IMR-90 (cell line): ENCODE data around the gene PTGR3. TPM values are rescaled to one million over a fixed set of nuclear protein-coding genes. Genes with fewer than 3 reads are reported as not detected.
A peak's percentile ranks its signal among the peaks of the same experiment; 100 is the strongest.

Source experiments
- ATAC-seq: fragments of 200-7000 bp; cut with Tn5 transposase; 2 replicates; pipeline ENCODE4 v1.9.1; 2020; ENCODE audit warnings: low read depth, mild to moderate bottlenecking, moderate library complexity
- BruUV-seq: library from RNA; stranded (reverse); fragments of 400-500 nt; replicated peaks from 2 replicates; lab custom pipeline; 2021; lab: Mats Ljungman, UMichigan
- CTCF ChIA-PET: fragments of 300-600 bp; formaldehyde crosslinking; extraction: SDS; loops from one replicate; lab custom pipeline; 2021; ENCODE audit warnings: antibody characterized with exemption; lab: Yijun Ruan, JAX
- POLR2A ChIA-PET: fragments of 300-600 bp; sonication (Branson Sonifier 250); formaldehyde crosslinking; loops from one replicate; lab custom pipeline; 2022; ENCODE audit warnings: antibody characterized with exemption; ENCODE audit not compliant: unreplicated experiment; lab: Charles Lee
- DNase-seq: peaks from one replicate; pipeline ENCODE4 v3.0.0; 2013
- H2AFZ ChIP-seq: replicated peaks from 2 replicates; pipeline ENCODE3; 2013; ENCODE audit warnings: low read length, mild to moderate bottlenecking; ENCODE audit not compliant: poor library complexity
- H2AK5ac ChIP-seq: 2 replicates; pipeline ENCODE4 v1.6.1; 2013; ENCODE audit warnings: low read depth, low read length, inconsistent platforms
- H2AK9ac ChIP-seq: replicated peaks from 2 replicates; pipeline ENCODE3; 2013; ENCODE audit warnings: mild to moderate bottlenecking, low read depth, low read length, moderate library complexity; ENCODE audit not compliant: poor library complexity
- H2BK120ac ChIP-seq: 2 replicates; pipeline ENCODE4 v1.6.1; 2013; ENCODE audit warnings: low read depth, low read length, inconsistent platforms
- H2BK15ac ChIP-seq: 3 replicates; pipeline ENCODE4 v1.6.1; 2013; ENCODE audit warnings: low read depth, low read length, inconsistent platforms
- H2BK20ac ChIP-seq: 2 replicates; pipeline ENCODE4 v1.6.1; 2013; ENCODE audit warnings: low read depth, mild to moderate bottlenecking, inconsistent platforms, low read length, moderate library complexity
- H2BK5ac ChIP-seq: 2 replicates; pipeline ENCODE4 v1.6.1; 2013; ENCODE audit warnings: mild to moderate bottlenecking, low read depth, low read length, inconsistent platforms; ENCODE audit not compliant: poor library complexity, severe bottlenecking
- H3K14ac ChIP-seq: replicated peaks from 2 replicates; pipeline ENCODE4 v1.6.1; 2013; ENCODE audit warnings: low read depth, low read length, inconsistent platforms
- H3K18ac ChIP-seq: 2 replicates; pipeline ENCODE4 v1.6.1; 2013; ENCODE audit warnings: low read depth, low read length, control low read depth
- H3K23ac ChIP-seq: 2 replicates; pipeline ENCODE4 v1.6.1; 2013; ENCODE audit warnings: low read depth, low read length, inconsistent platforms
- H3K27ac ChIP-seq: 2 replicates; pipeline ENCODE4 v1.5.1; 2013; ENCODE audit warnings: mild to moderate bottlenecking, control low read depth, low read length; ENCODE audit not compliant: insufficient read depth
- H3K27me3 ChIP-seq: 2 replicates; pipeline ENCODE4 v1.6.1; 2013; ENCODE audit warnings: low read length; ENCODE audit not compliant: control insufficient read depth, insufficient read depth
- H3K36me3 ChIP-seq: 2 replicates; pipeline ENCODE4 v1.6.1; 2013; ENCODE audit warnings: low read length, mixed read lengths; ENCODE audit not compliant: control insufficient read depth, insufficient read depth
- H3K4ac ChIP-seq: 2 replicates; pipeline ENCODE4 v1.6.1; 2013; ENCODE audit warnings: low read depth, low read length, inconsistent platforms
- H3K4me1 ChIP-seq: 2 replicates; pipeline ENCODE4 v1.6.1; 2013; ENCODE audit warnings: low read length, mixed read lengths; ENCODE audit not compliant: control insufficient read depth, insufficient read depth
- H3K4me2 ChIP-seq: 2 replicates; pipeline ENCODE4 v1.6.1; 2013; ENCODE audit warnings: low read depth, mild to moderate bottlenecking, control low read depth, low read length, moderate library complexity
- H3K4me3 ChIP-seq: 2 replicates; pipeline ENCODE4 v1.5.1; 2013; ENCODE audit warnings: low read depth, mild to moderate bottlenecking, control low read depth, low read length, moderate library complexity; ENCODE audit not compliant: insufficient read depth
- H3K56ac ChIP-seq: 2 replicates; pipeline ENCODE4 v1.6.1; 2013; ENCODE audit warnings: low read length, inconsistent platforms; ENCODE audit not compliant: insufficient read depth; ENCODE audit errors: extremely low read depth
- H3K79me1 ChIP-seq, 2 experiments: 2 replicates each; pipeline ENCODE4 v1.6.1; 2013; ENCODE audit warnings: low read length in 2 of 2, inconsistent platforms in 1 of 2, low read depth in 1 of 2
- H3K9ac ChIP-seq: 2 replicates; pipeline ENCODE4 v1.6.1; 2013; ENCODE audit warnings: low read depth, low read length, control low read depth
- H3K9me1 ChIP-seq: 2 replicates; pipeline ENCODE4 v1.6.1; 2013; ENCODE audit warnings: low read length, inconsistent platforms; ENCODE audit not compliant: insufficient read depth
- H3K9me3 ChIP-seq: 2 replicates; pipeline ENCODE4 v1.6.1; 2013; ENCODE audit warnings: low read length; ENCODE audit not compliant: control insufficient read depth, insufficient read depth
- H4K20me1 ChIP-seq: 2 replicates; pipeline ENCODE4 v1.6.1; 2013; ENCODE audit warnings: low read length, inconsistent platforms; ENCODE audit not compliant: insufficient read depth
- H4K5ac ChIP-seq: 2 replicates; pipeline ENCODE4 v1.6.1; 2013; ENCODE audit warnings: mild to moderate bottlenecking, low read depth, low read length, control low read depth
- H4K8ac ChIP-seq, 2 experiments: 2 replicates each; pipeline ENCODE4 v1.6.1; 2013; ENCODE audit warnings: low read depth in 2 of 2, low read length in 2 of 2, control low read depth in 1 of 2, inconsistent platforms in 1 of 2
- H4K91ac ChIP-seq: 2 replicates; pipeline ENCODE4 v1.6.1; 2013; ENCODE audit warnings: low read depth, low read length, inconsistent platforms; ENCODE audit not compliant: insufficient read depth
- BHLHE40 ChIP-seq: fragments of 150-350 bp; IDR thresholded peaks from 2 replicates; pipeline ENCODE4 v1.6.1; 2016; ENCODE audit warnings: mild to moderate bottlenecking, low read depth, low read length
- CEBPB ChIP-seq: IDR thresholded peaks from 2 replicates; pipeline ENCODE4 v1.6.1; 2012; ENCODE audit warnings: low read depth, low read length, improper control_type of control experiment
- FOS ChIP-seq: fragments of 150-350 bp; IDR thresholded peaks from 2 replicates; pipeline ENCODE4 v1.6.1; 2016; ENCODE audit warnings: low read depth, low read length
- MAZ ChIP-seq: IDR thresholded peaks from 2 replicates; pipeline ENCODE4 v1.6.1; 2012; ENCODE audit warnings: low read depth, mild to moderate bottlenecking, low read length, improper control_type of control experiment, moderate library complexity, borderline replicate concordance
- MXI1 ChIP-seq: IDR thresholded peaks from 2 replicates; pipeline ENCODE4 v1.6.1; 2012; ENCODE audit warnings: low read depth, mild to moderate bottlenecking, low read length, moderate library complexity, borderline replicate concordance
- NFE2L2 ChIP-seq: fragments of 150-350 bp; IDR thresholded peaks from 2 replicates; pipeline ENCODE4 v1.6.1; 2016; ENCODE audit warnings: low read depth, mild to moderate bottlenecking, low read length
- POLR2A ChIP-seq: IDR thresholded peaks from 2 replicates; pipeline ENCODE4 v1.6.1; 2012; ENCODE audit warnings: mild to moderate bottlenecking, low read depth, low read length
- RAD21 ChIP-seq: IDR thresholded peaks from 2 replicates; pipeline ENCODE4 v1.6.1; 2012; ENCODE audit warnings: low read length, improper control_type of control experiment
- RCOR1 ChIP-seq: IDR thresholded peaks from 2 replicates; pipeline ENCODE4 v1.6.1; 2012; ENCODE audit warnings: mild to moderate bottlenecking, low read length, improper control_type of control experiment; ENCODE audit not compliant: insufficient replicate concordance
- RFX5 ChIP-seq: IDR thresholded peaks from 2 replicates; pipeline ENCODE4 v1.8.0; 2012; ENCODE audit warnings: low read depth, mild to moderate bottlenecking, low read length, moderate library complexity
- SMC3 ChIP-seq: fragments of 150-350 bp; IDR thresholded peaks from 2 replicates; pipeline ENCODE4 v1.6.1; 2016; ENCODE audit warnings: low read depth, mild to moderate bottlenecking, antibody characterized with exemption, low read length, moderate library complexity
- WGBS, 2 experiments: methylation state at CpG; one replicate each; pipeline versions ENCODE4 v1.1.5 to v1.1.7; 2013; ENCODE audit warnings: missing lambda C conversion rate in 2 of 2; ENCODE audit not compliant: insufficient read length in 1 of 2; ENCODE audit errors: extremely low coverage in 2 of 2; 5-methylcytosine and 5-hydroxymethylcytosine counted together
- dilution Hi-C: fragments of 300-500 bp; cut with HindIII; formaldehyde crosslinking; loops from one replicate; pipeline ENCODE4 v1.14.3; 2018; ENCODE audit warnings: low sequenced_read_pairs; ENCODE audit not compliant: unreplicated experiment
- in situ Hi-C: fragments of 300-500 bp; cut with MboI; formaldehyde crosslinking; loops from 3 replicates; pipeline ENCODE4 v1.14.3; 2019; ENCODE audit warnings: low sequenced_read_pairs, inconsistent platforms, mixed read lengths
- intact Hi-C: fragments of 100-400 bp; cut with micrococcal nuclease; formaldehyde crosslinking; loops from 2 replicates; pipeline ENCODE4 v1.10.0; 2022
- polyA plus RNA-seq, 3 experiments: library from polyadenylated mRNA; depleted of rRNA; stranded (reverse); fragments of >200 nt; gene quantifications; 2 replicates each; pipeline ENCODE4 v1.2.3, GENCODE V29; 2012; ENCODE audit warnings: low replicate concordance in 1 of 3
- total RNA-seq: library from RNA; depleted of rRNA; stranded (reverse); fragments of >200 nt; gene quantifications from 2 replicates; pipeline ENCODE4 v1.2.3, GENCODE V29; 2012
- TF ChIP-seq, protein P1 (sequence below): fragments of 150-350 bp; IDR thresholded peaks from 2 replicates; pipeline ENCODE4 v1.6.1; 2017; ENCODE audit warnings: mild to moderate bottlenecking, antibody characterized with exemption, low read length, low read depth

Gene PTGR3
- total and polyA plus RNA-seq, 2 of the 4 experiments (the other 2 are of a cell fraction): 16.1 to 26.4 TPM

DNA sequence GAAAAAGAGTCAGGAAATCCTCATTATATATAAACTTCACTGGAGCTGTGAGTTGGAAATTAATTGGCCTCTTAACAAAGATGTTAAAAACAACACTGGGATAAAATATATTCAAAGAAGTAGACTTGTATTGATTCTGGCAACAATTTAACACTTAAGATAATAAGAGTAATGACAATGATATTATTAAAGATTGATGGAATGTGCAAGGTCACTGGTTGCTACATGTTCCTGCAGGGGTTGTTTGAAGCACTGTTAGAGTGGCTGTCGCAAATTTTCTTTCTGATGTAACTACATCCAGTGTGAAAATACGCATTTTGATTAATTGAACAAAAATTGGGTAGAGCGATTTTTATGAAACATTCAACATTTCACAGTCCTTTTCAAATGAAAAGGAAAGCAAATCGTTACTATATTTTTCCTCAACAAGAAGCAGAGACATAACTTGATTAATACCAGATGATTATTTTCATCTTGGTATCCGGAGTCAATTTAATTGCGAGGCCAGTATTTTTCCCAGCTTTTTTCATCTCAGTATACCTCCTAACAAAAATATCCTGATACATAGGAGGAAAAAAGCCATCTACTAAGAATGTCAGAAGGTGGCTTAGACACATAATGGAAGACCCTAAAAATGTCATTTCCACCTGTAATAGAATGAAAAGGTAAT is 6.1 kb downstream of the PTGR3 start:
- Histone ChIP-seq H4K91ac (no peak overlapping the region), H3K9ac (no peak overlapping the region), H3K56ac (no peak overlapping the region), H3K36me3 (peaks cover 16% of the 10 kb centered on the region), H2BK120ac (no peak overlapping the region), H2BK5ac (no peak overlapping the region), H3K23ac (peak overlapping the region; percentile 81; the same call in 1 of the 2 replicates), H2AK9ac (no peak overlapping the region), H3K4me3 (no peak overlapping the region), H3K27ac (no peak overlapping the region), H3K4ac (no peak overlapping the region), H2BK20ac (no peak overlapping the region), H4K5ac (no peak overlapping the region), H2AK5ac (no peak overlapping the region), H4K8ac (no peak overlapping the region), H3K9me3 (no peaks in the 10 kb centered on the region), H3K18ac (no peak overlapping the region), H3K4me1 (peaks cover 11% of the 10 kb centered on the region), H2BK15ac (no peak overlapping the region), H2AFZ (no peak overlapping the region), H3K14ac (no peak overlapping the region), H3K27me3 (no peaks in the 10 kb centered on the region), H3K79me1 (peaks cover 15 to 55% of the 10 kb centered on the region in 2 experiments), H3K9me1 (peaks cover 9% of the 10 kb centered on the region), H4K20me1 (no peaks in the 10 kb centered on the region; the same call in none of the 2 replicates), H3K4me2 (peak overlapping the region; percentile 98)
- in situ Hi-C loops (loop anchor here (25.0 kb wide), 1 partner anchor 1159 kb away; no protein-coding TSS in a partner anchor), dilution Hi-C loops (no loop called here), intact Hi-C loops (loop anchor here (10.0 kb wide), 1 partner anchor 258 kb away; no protein-coding TSS in a partner anchor)
- POLR2A ChIA-PET: no interaction called here
- DNase-seq: no peak
- no TSS peak for BruUV-seq
- TF ChIP-seq RAD21: no peak
- TF ChIP-seq CEBPB: no peak
- TF ChIP-seq NFE2L2: no peak
- no peak for TF ChIP-seq MAZ
- no peak for TF ChIP-seq POLR2A
- TF ChIP-seq, protein P1, sequence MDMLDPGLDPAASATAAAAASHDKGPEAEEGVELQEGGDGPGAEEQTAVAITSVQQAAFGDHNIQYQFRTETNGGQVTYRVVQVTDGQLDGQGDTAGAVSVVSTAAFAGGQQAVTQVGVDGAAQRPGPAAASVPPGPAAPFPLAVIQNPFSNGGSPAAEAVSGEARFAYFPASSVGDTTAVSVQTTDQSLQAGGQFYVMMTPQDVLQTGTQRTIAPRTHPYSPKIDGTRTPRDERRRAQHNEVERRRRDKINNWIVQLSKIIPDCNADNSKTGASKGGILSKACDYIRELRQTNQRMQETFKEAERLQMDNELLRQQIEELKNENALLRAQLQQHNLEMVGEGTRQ: no peak
- no peak for TF ChIP-seq SMC3
- no peak for TF ChIP-seq BHLHE40
- no peak for TF ChIP-seq MXI1
- TF ChIP-seq RFX5: no peak
- no peak for TF ChIP-seq FOS
- TF ChIP-seq RCOR1: no peak
- CTCF ChIA-PET: no interaction called here
- 100% methylated on average over 1 of the region's 6 CpGs; no CpG with 5 or more reads in 1 of the 2 experiments for WGBS, 2 experiments
- no peak for ATAC-seq
